OCI-LY3 (cell line): ENCODE data around the gene SLC2A11.

Source experiments
- H2AFZ ChIP-seq: fragments of 200-600, 300-600 bp; shearing (Covaris generic); 2 replicates; pipeline ENCODE4 v1.6.0; 2014; ENCODE audit warnings: antibody characterized with exemption, low read depth, low read length
- H3K27ac ChIP-seq: fragments of 200-600, 300-600 bp; sonication (generic); 2 replicates; pipeline ENCODE4 v1.5.1; 2014; ENCODE audit warnings: mild to moderate bottlenecking, low read length, moderate library complexity, mixed read lengths
- H3K27me3 ChIP-seq: fragments of 200-600, 300-600 bp; sonication (generic); 2 replicates; pipeline ENCODE4 v1.6.1; 2014; ENCODE audit warnings: low read depth, low read length, mixed read lengths
- H3K36me3 ChIP-seq: fragments of 200-600, 300-600 bp; sonication (generic); replicated peaks from 2 replicates; pipeline ENCODE3; 2014; ENCODE audit warnings: low read depth, low read length, mixed read lengths
- H3K4me1 ChIP-seq: fragments of 300-600, 200-600 bp; sonication (generic); 2 replicates; pipeline ENCODE4 v1.6.1; 2014; ENCODE audit warnings: low read length, mixed read lengths
- H3K4me2 ChIP-seq: fragments of 200-600, 300-600 bp; sonication (generic); 2 replicates; pipeline ENCODE4 v1.6.1; 2014; ENCODE audit warnings: low read length, mixed read lengths
- H3K4me3 ChIP-seq: fragments of 300-600, 200-600 bp; sonication (generic); 2 replicates; pipeline ENCODE4 v1.5.1; 2014; ENCODE audit warnings: antibody characterized with exemption, mild to moderate bottlenecking, low read length, moderate library complexity
- H3K79me2 ChIP-seq: fragments of 300-600, 200-600 bp; shearing (Covaris generic); 2 replicates; pipeline ENCODE4 v1.6.1; 2014; ENCODE audit warnings: mild to moderate bottlenecking, low read length, mixed read lengths
- H3K9ac ChIP-seq: fragments of 300-600, 200-600 bp; shearing (Covaris generic); 2 replicates; pipeline ENCODE4 v1.6.0; 2014; ENCODE audit warnings: mild to moderate bottlenecking, low read length, moderate library complexity
- H3K9me3 ChIP-seq: fragments of 200-600, 300-600 bp; shearing (Covaris generic); 2 replicates; pipeline ENCODE4 v1.6.1; 2014; ENCODE audit warnings: low read length, mixed read lengths; ENCODE audit not compliant: insufficient read depth
- H4K20me1 ChIP-seq: fragments of 200-600, 300-600 bp; sonication (generic); 2 replicates; pipeline ENCODE4 v1.6.1; 2016; ENCODE audit warnings: low read length, mixed read lengths; ENCODE audit not compliant: insufficient read depth
- CTCF ChIP-seq: fragments of 200-600, 300-600 bp; sonication (generic); IDR thresholded peaks from 2 replicates; pipeline ENCODE4 v1.5.1; 2014; ENCODE audit warnings: antibody characterized with exemption, low read length, low read depth
- EZH2phosphoT487 ChIP-seq: fragments of 200-600 bp; shearing (Covaris generic); IDR thresholded peaks from 2 replicates; pipeline ENCODE4 v1.6.1; 2018; ENCODE audit warnings: antibody characterized with exemption, mixed run types, low read depth

Gene SLC2A11

GRCh38 chr22:23845265-23846080 lies 12.2 kb upstream of the SLC2A11 start:
- H2AFZ ChIP-seq: no peak overlapping the region
- no peaks in the 10 kb centered on the region for H3K27me3 ChIP-seq
- H4K20me1 ChIP-seq: no peaks in the 10 kb centered on the region
- no peak overlapping the region for H3K4me3 ChIP-seq
- H3K27ac ChIP-seq: no peak overlapping the region
- no peaks in the 10 kb centered on the region for H3K9me3 ChIP-seq
- H3K79me2 ChIP-seq: no peaks in the 10 kb centered on the region
- no peak overlapping the region for H3K9ac ChIP-seq
- H3K4me1 ChIP-seq: peaks cover 57% of the 10 kb centered on the region
- no peaks in the 10 kb centered on the region for H3K36me3 ChIP-seq
- H3K4me2 ChIP-seq: no peak overlapping the region
- no peak for TF ChIP-seq CTCF
- TF ChIP-seq EZH2phosphoT487: no peak

- Histone ChIP-seq H3K9me3 (no peaks in the 10 kb centered on the region), H3K9ac (no peak overlapping the region), H2AFZ (no peak overlapping the region), H3K4me3 (no peak overlapping the region), H3K27ac (no peak overlapping the region), H3K79me2 (no peaks in the 10 kb centered on the region), H3K27me3 (no peaks in the 10 kb centered on the region), H3K4me1 (peaks cover 63% of the 10 kb centered on the region), H3K36me3 (no peaks in the 10 kb centered on the region), H3K4me2 (peak overlapping the region; percentile 28; the same call in 1 of the 2 replicates), H4K20me1 (no peaks in the 10 kb centered on the region)
- no peak for TF ChIP-seq EZH2phosphoT487
- no peak for TF ChIP-seq CTCF
Measured at GRCh38 chr22:23846081-23846469, 11.6 kb upstream of the SLC2A11 start.

GRCh38 chr22:23847310-23847920 lies 10.3 kb upstream of the SLC2A11 start:
- Histone ChIP-seq H3K79me2 (no peaks in the 10 kb centered on the region), H4K20me1 (no peaks in the 10 kb centered on the region), H3K9ac (no peak overlapping the region), H3K4me2 (peak overlapping the region; percentile 37), H3K27me3 (0 out of 2 replicates have a peak, but pooled peaks cover 3% of the 10 kb centered on the region), H3K4me1 (peaks cover 68% of the 10 kb centered on the region), H2AFZ (no peak overlapping the region), H3K27ac (no peak overlapping the region), H3K36me3 (no peaks in the 10 kb centered on the region), H3K4me3 (no peak overlapping the region), H3K9me3 (no peaks in the 10 kb centered on the region)
- TF ChIP-seq CTCF: no peak
- no peak for TF ChIP-seq EZH2phosphoT487
